AG04449 (cell line): Measurements from ENCODE around the gene MGAT2.
A peak's percentile ranks its signal among the peaks of the same experiment; 100 is the strongest.

Experiments
- CTCF ChIA-PET: fragments of 350-600 bp; formaldehyde crosslinking; extraction: SDS; loops from one replicate; lab custom pipeline; 2021; ENCODE audit warnings: antibody characterized with exemption; lab: Yijun Ruan, JAX
- POLR2A ChIA-PET: fragments of 400-600, 350-600 bp; formaldehyde crosslinking; extraction: SDS; loops from one replicate; lab custom pipeline; 2020; ENCODE audit warnings: antibody characterized with exemption, inconsistent platforms; lab: Yijun Ruan, JAX
- DNase-seq: peaks from one replicate; pipeline ENCODE4 v3.0.0-alpha.2; 2010; ENCODE audit warnings: low read depth, low spot score
- H3K4me3 ChIP-seq: 2 replicates; pipeline ENCODE4 v1.5.1; 2011; ENCODE audit warnings: low read depth, mild to moderate bottlenecking, control low read depth, low read length
- TF ChIP-seq, protein P1 (sequence below): IDR thresholded peaks from one replicate; pipeline ENCODE4 v1.5.1; 2011; ENCODE audit warnings: mild to moderate bottlenecking, moderate library complexity, low read length, control low read depth, inconsistent platforms; ENCODE audit not compliant: insufficient read depth; ENCODE audit errors: missing control alignments

Gene MGAT2

DNA sequence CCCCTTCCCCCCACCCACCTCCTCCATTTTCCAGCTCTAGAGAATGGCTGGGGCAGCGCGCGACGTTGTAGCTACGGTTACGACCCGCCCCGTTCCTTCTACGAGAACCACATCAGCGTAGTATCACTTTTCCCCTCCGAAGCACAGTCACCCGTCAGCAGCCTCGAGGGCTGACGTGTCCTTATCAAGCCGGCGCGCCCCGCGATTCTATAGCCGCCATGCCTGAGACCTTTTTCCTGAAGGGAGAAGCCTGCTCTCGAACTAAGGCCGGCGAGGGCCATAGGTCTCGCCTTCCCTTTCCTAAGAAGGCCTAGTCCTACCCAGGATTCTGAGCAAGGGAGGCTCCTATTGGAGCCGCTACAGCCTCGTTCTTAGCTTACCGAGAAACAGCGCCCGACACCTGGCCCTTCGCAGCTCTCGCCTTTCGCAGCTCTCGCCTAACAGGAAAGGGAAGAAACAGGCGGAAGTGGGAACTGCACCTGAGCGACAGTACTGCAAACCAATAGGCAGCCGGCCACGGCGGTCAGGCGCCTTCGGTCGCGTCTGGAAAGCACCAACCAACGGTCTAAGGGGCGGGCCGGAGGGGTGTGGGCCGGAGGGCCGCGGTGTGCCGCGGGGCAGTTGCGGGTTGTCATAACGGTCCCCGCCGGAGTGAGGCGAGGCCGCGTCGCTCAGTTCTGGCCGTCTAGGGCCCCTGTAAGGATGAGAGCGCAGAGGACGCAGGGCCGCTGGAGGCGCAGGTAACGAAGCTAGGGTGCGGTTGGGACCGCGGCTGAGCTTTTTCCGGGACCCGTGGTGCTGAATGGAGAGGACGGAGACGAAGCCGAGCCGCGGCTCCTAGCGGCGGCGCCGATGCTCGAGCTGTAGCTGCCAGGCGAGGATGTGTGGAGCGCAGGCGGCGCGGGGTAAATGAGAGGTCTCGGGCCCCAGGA is at the start of gene MGAT2, which contains the start of gene RPL36AL:
Gene MGAT2 (plus strand): TSS at position 618 of the 932 bp plus-strand sequence. CDS start 470 bp downstream, outside the sequence.
Gene RPL36AL (minus strand): TSS at position 445 of the 932 bp plus-strand sequence. CDS start 1,522 bp downstream, outside the sequence.
- DNase-seq, result peak; percentile 93
- TF ChIP-seq, protein P1, sequence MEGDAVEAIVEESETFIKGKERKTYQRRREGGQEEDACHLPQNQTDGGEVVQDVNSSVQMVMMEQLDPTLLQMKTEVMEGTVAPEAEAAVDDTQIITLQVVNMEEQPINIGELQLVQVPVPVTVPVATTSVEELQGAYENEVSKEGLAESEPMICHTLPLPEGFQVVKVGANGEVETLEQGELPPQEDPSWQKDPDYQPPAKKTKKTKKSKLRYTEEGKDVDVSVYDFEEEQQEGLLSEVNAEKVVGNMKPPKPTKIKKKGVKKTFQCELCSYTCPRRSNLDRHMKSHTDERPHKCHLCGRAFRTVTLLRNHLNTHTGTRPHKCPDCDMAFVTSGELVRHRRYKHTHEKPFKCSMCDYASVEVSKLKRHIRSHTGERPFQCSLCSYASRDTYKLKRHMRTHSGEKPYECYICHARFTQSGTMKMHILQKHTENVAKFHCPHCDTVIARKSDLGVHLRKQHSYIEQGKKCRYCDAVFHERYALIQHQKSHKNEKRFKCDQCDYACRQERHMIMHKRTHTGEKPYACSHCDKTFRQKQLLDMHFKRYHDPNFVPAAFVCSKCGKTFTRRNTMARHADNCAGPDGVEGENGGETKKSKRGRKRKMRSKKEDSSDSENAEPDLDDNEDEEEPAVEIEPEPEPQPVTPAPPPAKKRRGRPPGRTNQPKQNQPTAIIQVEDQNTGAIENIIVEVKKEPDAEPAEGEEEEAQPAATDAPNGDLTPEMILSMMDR, result peak; percentile 42
- ChIA-PET POLR2A (interaction anchor here (0.7 to 2.4 kb wide), 11 partner anchors 8 to 158 kb away, joined by 3 to 23 read pairs (median 5); partner anchors contain the start of genes DNAAF2, KLHDC2, LRR1 and RPS29), CTCF (interaction anchor here (1.2 to 6.6 kb wide), 6 partner anchors 9 to 242 kb away, joined by 3 to 44 read pairs (median 6); partner anchors contain the start of genes DNAAF2 and RPS29)
- peak within 1 kb of the TSS; percentile 93 for H3K4me3 ChIP-seq

DNA sequence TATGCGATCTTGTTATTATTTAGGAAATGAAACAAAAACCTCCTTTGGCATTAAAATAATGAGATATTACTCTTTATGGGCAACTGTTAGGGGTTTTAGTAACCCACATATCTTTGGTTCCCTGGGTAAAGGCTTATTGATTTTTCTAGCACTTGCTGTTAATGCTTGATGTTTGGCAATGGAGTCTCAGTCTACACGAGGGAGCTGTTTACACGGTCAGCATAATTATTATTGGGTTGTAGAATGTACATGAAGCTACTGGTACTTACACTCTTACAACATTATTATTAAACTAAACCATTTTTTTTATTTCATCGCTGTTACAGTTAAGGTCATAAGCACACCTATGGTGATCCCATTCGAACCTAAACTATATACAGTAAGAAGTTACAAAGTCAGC is 46.6 kb upstream of the MGAT2 start:
- H3K4me3 ChIP-seq, result no peak overlapping the region
- ChIA-PET CTCF (interaction anchor here (1.3 to 1.5 kb wide), 2 partner anchors 13 to 112 kb away, joined by 3 to 4 read pairs; no protein-coding TSS in a partner anchor), POLR2A (no interaction called here)
- TF ChIP-seq, protein P1, result no peak
- DNase-seq, result no peak

DNA sequence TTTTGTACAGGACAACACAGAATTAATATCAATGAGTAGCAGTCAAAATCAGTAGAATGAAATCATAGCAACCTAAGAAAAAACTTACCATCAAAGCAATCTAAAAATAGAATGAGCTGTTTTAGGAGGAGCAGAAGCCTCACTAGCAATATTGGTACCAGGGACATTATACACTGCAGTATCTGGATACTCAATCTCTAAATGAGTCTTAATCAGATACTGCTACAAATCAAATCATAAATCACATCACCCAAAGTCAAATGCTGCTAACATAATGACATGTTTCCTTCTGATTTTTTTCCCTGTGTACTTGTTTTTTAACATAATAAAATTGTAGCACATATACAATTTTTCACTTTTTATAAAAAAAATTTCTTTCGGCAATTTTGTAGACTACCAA is 42.5 kb upstream of the MGAT2 start:
- POLR2A ChIA-PET, result no interaction called here
- H3K4me3 ChIP-seq, result no peak overlapping the region
- no peak for DNase-seq
- TF ChIP-seq, protein P1, result no peak
- CTCF ChIA-PET, result interaction anchor here (1.0 kb wide), 2 partner anchors 9 to 37 kb away, joined by 3 to 5 read pairs; no protein-coding TSS in a partner anchor

DNA sequence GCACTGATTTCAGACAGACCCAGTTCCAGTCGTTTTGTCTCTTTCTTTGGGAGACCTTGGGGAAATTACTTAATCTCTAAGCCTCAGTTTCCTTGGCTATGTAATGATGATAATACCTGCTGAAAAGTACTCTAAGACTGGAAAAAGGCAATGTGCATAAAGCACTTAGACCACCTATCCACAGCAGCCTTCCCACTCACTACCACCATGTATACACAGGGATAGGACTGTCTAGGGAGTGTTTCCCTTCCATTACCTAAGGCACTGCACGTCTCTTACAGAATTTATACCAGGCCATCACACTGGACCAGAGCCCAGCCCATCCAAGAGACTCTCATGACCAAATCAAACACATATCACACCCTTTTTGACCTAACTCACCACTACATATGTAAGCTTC is 40.8 kb upstream of the MGAT2 start:
- TF ChIP-seq, protein P1, result no peak
- no peak overlapping the region for H3K4me3 ChIP-seq
- ChIA-PET POLR2A (interaction anchor here (0.6 kb wide), 1 partner anchor 15 kb away, joined by 3 read pairs; no protein-coding TSS in a partner anchor), CTCF (interaction anchor here (1.3 kb wide), 1 partner anchor 118 kb away, joined by 5 read pairs; no protein-coding TSS in a partner anchor)
- DNase-seq, result no peak

DNA sequence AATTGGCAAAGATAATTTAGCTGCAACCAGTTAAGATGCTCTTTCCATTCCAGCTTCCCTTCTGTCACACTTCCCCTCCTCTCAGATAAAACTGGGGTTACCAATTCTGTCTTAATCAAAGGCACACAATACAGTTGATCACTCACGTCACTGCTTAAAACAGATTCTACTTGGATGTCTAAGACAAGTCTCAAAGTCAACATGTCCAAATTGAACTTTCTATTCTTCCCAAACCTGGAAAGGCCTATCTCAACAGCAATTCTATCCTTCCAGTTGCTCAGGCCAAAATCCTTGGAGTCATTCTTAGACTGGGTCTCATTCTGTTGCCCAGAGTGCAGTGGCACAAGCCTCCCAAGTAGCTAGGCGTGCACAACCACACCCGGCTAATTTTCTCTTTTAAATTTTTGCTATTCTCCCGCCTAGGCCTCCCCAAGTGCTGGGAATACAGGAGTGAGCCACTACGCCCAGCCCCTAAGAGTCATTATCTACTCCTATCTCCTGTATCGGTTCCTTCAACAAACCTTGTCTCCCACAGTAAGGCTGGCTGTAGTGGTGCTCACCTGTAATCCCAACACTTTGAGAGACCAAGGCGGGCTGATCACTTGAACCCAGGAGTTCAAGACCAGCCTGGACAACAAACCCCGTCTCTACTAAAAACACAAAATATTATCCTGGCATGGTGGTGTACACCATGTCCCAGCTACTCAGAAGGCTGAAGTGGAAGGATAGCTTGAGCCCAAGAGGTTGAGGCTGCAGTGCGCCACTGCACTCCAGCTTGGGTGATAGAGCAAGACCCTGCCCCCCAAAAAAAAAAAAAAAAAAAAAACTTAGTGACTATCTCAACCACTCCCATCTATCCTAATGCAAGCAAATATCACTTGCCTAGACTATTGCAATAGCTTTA is 39.1 kb upstream of the MGAT2 start:
- H3K4me3 ChIP-seq, result no peak overlapping the region
- ChIA-PET CTCF (no interaction called here), POLR2A (no interaction called here)
- TF ChIP-seq, protein P1, result no peak
- no peak for DNase-seq
